ENCODE measurements around the gene RBM33. TPM values are rescaled to one million over a fixed set of nuclear protein-coding genes. Genes with fewer than 3 reads are reported as not detected.
"Not testable (repeated sequence)": the region's sequence is repeated elsewhere in the genome, so short reads cannot be mapped to it uniquely, and the experiment has no call there.

Gene RBM33
- total RNA-seq, 4 donors from 2014 or later, result 62.8 to 129 (median 92.8) TPM

DNA sequence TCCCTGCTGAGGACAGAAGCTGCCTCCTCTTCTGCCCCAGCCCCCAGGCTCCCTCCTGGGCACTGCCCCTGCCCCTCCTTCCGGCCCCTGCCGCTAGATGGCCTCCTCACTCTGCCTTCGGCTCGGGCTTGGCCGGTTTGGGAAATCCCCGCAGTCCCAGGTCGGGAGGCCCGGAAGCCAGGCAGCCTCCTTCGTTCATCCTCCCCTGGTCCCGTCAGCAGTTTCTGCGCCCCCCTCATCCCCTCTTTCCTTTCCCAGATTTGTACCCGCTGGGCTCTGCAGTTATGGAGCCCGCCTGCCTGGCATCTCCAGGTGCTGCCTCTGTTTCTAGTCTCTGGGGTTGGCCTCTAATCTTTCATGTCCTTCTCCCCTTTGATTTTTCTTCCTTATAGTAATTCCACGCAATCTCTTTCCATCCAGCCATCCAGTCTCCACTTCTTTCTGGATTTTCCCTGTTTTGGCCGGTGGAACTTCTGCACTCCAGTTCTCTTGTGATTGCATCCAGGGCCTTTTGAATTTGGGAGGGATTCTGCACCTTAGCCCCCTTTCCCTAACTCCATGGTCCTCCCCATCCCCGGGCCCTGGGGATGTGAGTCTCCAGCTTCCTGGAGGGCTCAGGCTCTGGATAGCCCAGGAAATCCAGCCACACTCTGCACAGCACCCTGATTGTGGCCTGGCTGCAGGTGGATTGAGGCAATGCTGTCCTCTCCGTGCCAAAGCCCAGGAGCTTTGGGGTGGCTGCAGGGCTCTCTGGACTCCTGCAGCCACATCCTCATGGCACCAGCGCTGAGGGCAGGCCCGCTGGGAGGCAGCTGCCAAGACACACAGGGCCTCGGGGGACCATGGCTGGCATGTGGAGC, 171.1 kb downstream of the RBM33 start:
- peak; percentile 63 for DNase-seq
- WGBS, 2 donors (ENCODE audit: low coverage in 1 of 2), result 33 to 60% methylated on average over 1 to 17 of the region's 20 CpGs
- no peak overlapping the region for H3K4me3 ChIP-seq
- H3K27me3 ChIP-seq, result peaks cover 80% of the 10 kb centered on the region
- no peak overlapping the region for H3K27ac ChIP-seq
- no peaks in the 10 kb centered on the region for H3K36me3 ChIP-seq
- TF ChIP-seq, protein P1, sequence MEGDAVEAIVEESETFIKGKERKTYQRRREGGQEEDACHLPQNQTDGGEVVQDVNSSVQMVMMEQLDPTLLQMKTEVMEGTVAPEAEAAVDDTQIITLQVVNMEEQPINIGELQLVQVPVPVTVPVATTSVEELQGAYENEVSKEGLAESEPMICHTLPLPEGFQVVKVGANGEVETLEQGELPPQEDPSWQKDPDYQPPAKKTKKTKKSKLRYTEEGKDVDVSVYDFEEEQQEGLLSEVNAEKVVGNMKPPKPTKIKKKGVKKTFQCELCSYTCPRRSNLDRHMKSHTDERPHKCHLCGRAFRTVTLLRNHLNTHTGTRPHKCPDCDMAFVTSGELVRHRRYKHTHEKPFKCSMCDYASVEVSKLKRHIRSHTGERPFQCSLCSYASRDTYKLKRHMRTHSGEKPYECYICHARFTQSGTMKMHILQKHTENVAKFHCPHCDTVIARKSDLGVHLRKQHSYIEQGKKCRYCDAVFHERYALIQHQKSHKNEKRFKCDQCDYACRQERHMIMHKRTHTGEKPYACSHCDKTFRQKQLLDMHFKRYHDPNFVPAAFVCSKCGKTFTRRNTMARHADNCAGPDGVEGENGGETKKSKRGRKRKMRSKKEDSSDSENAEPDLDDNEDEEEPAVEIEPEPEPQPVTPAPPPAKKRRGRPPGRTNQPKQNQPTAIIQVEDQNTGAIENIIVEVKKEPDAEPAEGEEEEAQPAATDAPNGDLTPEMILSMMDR (IDR thresholded peaks at IDR 0.05), result peak; percentile 28 to 72 (median 60)
- no peak for TF ChIP-seq POLR2A (IDR thresholded peaks at IDR 0.05)
- TF ChIP-seq POLR2AphosphoS5 (IDR thresholded peaks at IDR 0.05), result no peak
- in situ Hi-C loops (cut with MboI; ENCODE audit: low pct_ligation_motif_present in 1 of 4, low pct_unique_long_range_greater_than_20kb in 1 of 4, low sequenced_read_pairs in 3 of 4), result loop anchor here in 2 of 4 donors (10.0 to 25.0 kb wide), 3 partner anchors 647 to 997 kb away; no protein-coding TSS in a partner anchor
- peaks cover 0 to 23% (median 16%) of the 10 kb centered on the region in 4 donors for H3K4me1 ChIP-seq
- no peaks in the 10 kb centered on the region for H3K9me3 ChIP-seq
- intact Hi-C loops (cut with DNase I; ENCODE audit: low total_unique reads), result no loop called here

DNA sequence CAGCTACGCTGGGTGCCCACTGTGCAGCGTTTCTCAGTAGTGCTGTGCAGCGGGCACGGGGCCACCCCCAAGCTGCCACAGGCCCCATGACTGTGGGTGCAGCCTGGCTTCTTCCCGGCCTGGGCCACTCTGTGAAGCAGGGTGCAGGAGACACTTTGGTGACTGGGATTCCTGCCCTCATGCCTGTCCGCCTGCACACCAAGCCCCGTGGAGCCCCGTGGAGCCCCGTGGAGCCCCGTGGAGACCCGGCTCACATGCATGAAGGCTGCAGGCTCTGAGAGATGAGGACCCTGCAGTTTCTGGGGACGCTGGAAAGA, 171.7 kb downstream of the RBM33 start:
- in situ Hi-C loops (cut with MboI; ENCODE audit: low pct_ligation_motif_present in 1 of 4, low pct_unique_long_range_greater_than_20kb in 1 of 4, low sequenced_read_pairs in 3 of 4) (loop anchor here in 2 of 4 donors (10.0 to 25.0 kb wide), 3 partner anchors 646 to 996 kb away; no protein-coding TSS in a partner anchor), intact Hi-C loops (cut with DNase I; ENCODE audit: low total_unique reads) (no loop called here)
- peaks cover 74% of the 10 kb centered on the region for H3K27me3 ChIP-seq
- no peak overlapping the region for H3K4me3 ChIP-seq
- peaks cover 0 to 17% (median 10%) of the 10 kb centered on the region in 4 donors for H3K4me1 ChIP-seq
- H3K36me3 ChIP-seq, result no peaks in the 10 kb centered on the region
- TF ChIP-seq POLR2AphosphoS5 (IDR thresholded peaks at IDR 0.05), result no peak
- no peak for TF ChIP-seq POLR2A (IDR thresholded peaks at IDR 0.05)
- TF ChIP-seq, protein P1 (IDR thresholded peaks at IDR 0.05), result no peak
- TF ChIP-seq EP300 (IDR thresholded peaks at IDR 0.05; ENCODE audit: low read depth), result no peak
- H3K27ac ChIP-seq, result no peak overlapping the region
- WGBS, 2 donors (ENCODE audit: low coverage in 1 of 2), result 95% methylated on average over 12 of the region's 12 CpGs; no CpG with 5 or more reads in 1 of the 2 donors
- H3K9me3 ChIP-seq, result no peaks in the 10 kb centered on the region
- no peak for DNase-seq

DNA sequence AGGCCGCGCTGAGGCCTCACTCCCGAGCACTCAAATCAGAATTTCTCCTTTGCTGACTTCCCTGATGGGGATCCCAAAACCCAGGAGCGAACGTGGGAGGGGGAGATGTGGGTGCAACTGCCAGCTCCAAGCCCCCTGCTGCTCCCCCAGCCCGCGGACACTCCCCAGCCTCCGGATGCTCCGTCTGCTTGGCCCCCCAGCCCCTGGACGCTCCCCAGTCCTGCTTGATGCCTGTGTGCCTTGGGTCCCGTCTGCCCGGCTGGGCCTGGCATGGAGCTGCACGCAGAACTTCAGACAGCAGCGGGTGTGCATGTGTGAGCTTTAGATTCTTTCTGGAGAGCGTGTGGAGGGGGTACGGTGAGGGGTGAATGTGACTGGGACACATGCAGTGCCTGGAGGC, 172.5 kb downstream of the RBM33 start:
- intact Hi-C loops (cut with DNase I; ENCODE audit: low total_unique reads) (no loop called here), in situ Hi-C loops (cut with MboI; ENCODE audit: low pct_ligation_motif_present in 1 of 4, low pct_unique_long_range_greater_than_20kb in 1 of 4, low sequenced_read_pairs in 3 of 4) (loop anchor here in 2 of 4 donors (10.0 to 25.0 kb wide), 3 partner anchors 645 to 995 kb away; no protein-coding TSS in a partner anchor)
- 90% methylated on average over 16 of the region's 16 CpGs; no CpG with 5 or more reads in 1 of the 2 donors for WGBS, 2 donors (ENCODE audit: low coverage in 1 of 2)
- TF ChIP-seq POLR2AphosphoS5 (IDR thresholded peaks at IDR 0.05) (no peak), POLR2A (IDR thresholded peaks at IDR 0.05) (no peak), EP300 (IDR thresholded peaks at IDR 0.05; ENCODE audit: low read depth) (no peak)
- TF ChIP-seq, protein P1 (IDR thresholded peaks at IDR 0.05), result no peak
- Histone ChIP-seq H3K36me3 (no peaks in the 10 kb centered on the region), H3K27ac (no peak overlapping the region), H3K4me3 (no peak overlapping the region), H3K27me3 (peaks cover 66% of the 10 kb centered on the region), H3K9me3 (no peaks in the 10 kb centered on the region), H3K4me1 (peaks cover 0 to 8% (median 4%) of the 10 kb centered on the region in 4 donors)
- no peak for DNase-seq

DNA sequence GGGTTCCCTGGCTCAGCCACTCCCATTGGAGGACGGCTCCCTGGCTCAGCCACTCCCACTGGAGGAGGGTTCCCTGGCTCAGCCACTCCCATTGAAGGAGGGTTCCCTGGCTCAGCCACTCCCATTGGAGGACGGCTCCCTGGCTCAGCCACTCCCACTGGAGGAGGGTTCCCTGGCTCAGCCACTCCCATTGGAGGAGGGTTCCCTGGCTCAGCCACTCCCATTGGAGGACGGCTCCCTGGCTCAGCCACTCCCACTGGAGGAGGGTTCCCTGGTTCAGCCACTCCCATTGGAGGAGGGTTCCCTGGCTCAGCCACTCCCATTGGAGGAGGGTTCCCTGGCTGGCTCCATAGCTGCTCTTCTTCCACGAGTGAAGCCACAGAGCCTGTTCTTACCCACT, 173.1 kb downstream of the RBM33 start:
- H3K27me3 ChIP-seq, result peaks cover 60% of the 10 kb centered on the region
- H3K4me1 ChIP-seq; H3K27ac ChIP-seq; intact Hi-C loops (cut with DNase I; ENCODE audit: low total_unique reads); H3K9me3 ChIP-seq; DNase-seq; H3K36me3 ChIP-seq; H3K4me3 ChIP-seq: not testable (repeated sequence)
- 40 to 76% methylated on average over 1 to 2 of the region's 4 CpGs for WGBS, 2 donors (ENCODE audit: low coverage in 1 of 2)
- in situ Hi-C loops (cut with MboI; ENCODE audit: low pct_ligation_motif_present in 1 of 4, low pct_unique_long_range_greater_than_20kb in 1 of 4, low sequenced_read_pairs in 3 of 4), result loop anchor here in 2 of 4 donors (10.0 to 25.0 kb wide), 3 partner anchors 645 to 995 kb away; no protein-coding TSS in a partner anchor
